H9 (cell line): ENCODE results near the gene SDK1. TPM values are rescaled to one million over a fixed set of nuclear protein-coding genes. Genes with fewer than 3 reads are reported as not detected.
A peak's percentile ranks its signal among the peaks of the same experiment; 100 is the strongest.

ENCODE experiments used
- DNase-seq: peaks from one replicate; pipeline ENCODE4 v3.0.0-alpha.2; 2017
- H2AFZ ChIP-seq: one replicate; pipeline ENCODE4 v1.6.1; 2013; ENCODE audit warnings: mild to moderate bottlenecking, low read length, control low read depth, moderate library complexity
- H2AK5ac ChIP-seq: 2 replicates; pipeline ENCODE4 v1.6.1; 2013; ENCODE audit warnings: low read length, control low read depth, mixed read lengths; ENCODE audit not compliant: insufficient read length
- H2BK120ac ChIP-seq: one replicate; pipeline ENCODE4 v1.6.1; 2013; ENCODE audit warnings: low read depth, mild to moderate bottlenecking, low read length, control low read depth, inconsistent platforms; ENCODE audit not compliant: poor library complexity, severe bottlenecking
- H2BK12ac ChIP-seq: 2 replicates; pipeline ENCODE4 v1.6.1; 2013; ENCODE audit warnings: low read length, control low read depth, mixed read lengths, low read depth; ENCODE audit not compliant: insufficient read length
- H2BK15ac ChIP-seq: 2 replicates; pipeline ENCODE4 v1.6.1; 2013; ENCODE audit warnings: low read depth, low read length, control low read depth
- H2BK20ac ChIP-seq: one replicate; pipeline ENCODE4 v1.6.1; 2013; ENCODE audit warnings: low read depth, mild to moderate bottlenecking, low read length, control low read depth, inconsistent platforms; ENCODE audit not compliant: poor library complexity, severe bottlenecking
- H2BK5ac ChIP-seq: 2 replicates; pipeline ENCODE4 v1.6.1; 2013; ENCODE audit warnings: low read length, control low read depth, mixed read lengths; ENCODE audit not compliant: insufficient read length
- H3K14ac ChIP-seq: 2 replicates; pipeline ENCODE4 v1.6.1; 2013; ENCODE audit warnings: low read length, control low read depth; ENCODE audit not compliant: insufficient read depth
- H3K18ac ChIP-seq: 2 replicates; pipeline ENCODE4 v1.6.1; 2013; ENCODE audit warnings: low read depth, mild to moderate bottlenecking, mixed read lengths, low read length, control low read depth; ENCODE audit not compliant: insufficient read length
- H3K23ac ChIP-seq: 2 replicates; pipeline ENCODE4 v1.6.1; 2013; ENCODE audit warnings: low read length, control low read depth, mixed read lengths, low read depth; ENCODE audit not compliant: insufficient read length
- H3K23me2 ChIP-seq: 2 replicates; pipeline ENCODE4 v1.6.1; 2013; ENCODE audit warnings: low read depth, mild to moderate bottlenecking, mixed read lengths, low read length, control low read depth; ENCODE audit not compliant: insufficient read length, poor library complexity, severe bottlenecking
- H3K27ac ChIP-seq: 2 replicates; pipeline ENCODE4 v1.5.1; 2013; ENCODE audit warnings: low read length, control low read depth, mixed read lengths, low read depth; ENCODE audit not compliant: insufficient read length
- H3K27me3 ChIP-seq: 2 replicates; pipeline ENCODE4 v1.6.1; 2013; ENCODE audit warnings: low read length, control low read depth, inconsistent platforms; ENCODE audit not compliant: insufficient read depth
- H3K4ac ChIP-seq: 2 replicates; pipeline ENCODE4 v1.6.1; 2013; ENCODE audit warnings: low read depth, mild to moderate bottlenecking, control low read depth, inconsistent platforms, low read length, moderate library complexity
- H3K4me1 ChIP-seq: 2 replicates; pipeline ENCODE4 v1.6.1; 2013; ENCODE audit warnings: low read length, control low read depth, inconsistent platforms; ENCODE audit not compliant: insufficient read depth
- H3K4me2 ChIP-seq: 2 replicates; pipeline ENCODE4 v1.6.1; 2013; ENCODE audit warnings: low read length, control low read depth, mixed read lengths; ENCODE audit not compliant: insufficient read length, insufficient read depth
- H3K56ac ChIP-seq: 2 replicates; pipeline ENCODE4 v1.6.1; 2013; ENCODE audit warnings: low read depth, mild to moderate bottlenecking, mixed read lengths, low read length, control low read depth; ENCODE audit not compliant: insufficient read length
- H3K79me1 ChIP-seq: 2 replicates; pipeline ENCODE4 v1.6.1; 2013; ENCODE audit warnings: low read depth, mild to moderate bottlenecking, moderate library complexity, low read length, control low read depth, inconsistent platforms; ENCODE audit not compliant: insufficient read depth, poor library complexity, severe bottlenecking
- H3K79me2 ChIP-seq: 2 replicates; pipeline ENCODE4 v1.6.1; 2013; ENCODE audit warnings: low read length, control low read depth, inconsistent platforms; ENCODE audit not compliant: insufficient read depth
- H3K9ac ChIP-seq: 2 replicates; pipeline ENCODE4 v1.6.1; 2013; ENCODE audit warnings: low read length, control low read depth, mixed read lengths; ENCODE audit not compliant: insufficient read length; ENCODE audit errors: extremely low read depth
- H3K9me3 ChIP-seq: one replicate; pipeline ENCODE4 v1.6.1; 2013; ENCODE audit warnings: low read depth, low read length, inconsistent platforms; ENCODE audit not compliant: control insufficient read depth
- H3T11ph ChIP-seq: one replicate; pipeline ENCODE4 v1.6.1; 2013; ENCODE audit warnings: mild to moderate bottlenecking, low read length, control low read depth, inconsistent platforms
- H4K20me1 ChIP-seq: one replicate; pipeline ENCODE4 v1.6.1; 2013; ENCODE audit not compliant: control insufficient read depth, insufficient read length, insufficient read depth
- H4K5ac ChIP-seq: 2 replicates; pipeline ENCODE4 v1.6.1; 2013; ENCODE audit warnings: low read depth, mild to moderate bottlenecking, mixed read lengths, low read length, control low read depth; ENCODE audit not compliant: insufficient read length
- H4K8ac ChIP-seq: replicated peaks from 2 replicates; pipeline ENCODE4 v1.6.1; 2013; ENCODE audit warnings: low read length, control low read depth, mixed read lengths, low read depth; ENCODE audit not compliant: insufficient read length
- H4K91ac ChIP-seq: 2 replicates; pipeline ENCODE4 v1.6.1; 2013; ENCODE audit warnings: low read depth, mild to moderate bottlenecking, moderate library complexity, mixed read lengths, low read length, control low read depth; ENCODE audit not compliant: insufficient read length
- H3K27ac Mint-ChIP-seq, 3 experiments: 2 replicates in 2 of 3; 3 replicates in 1 of 3; pipeline ENCODE4 v1.8.0; 2020 to 2021; ENCODE audit warnings: mixed read lengths in 3 of 3, mild to moderate bottlenecking in 1 of 3, moderate library complexity in 1 of 3
- H3K27me3 Mint-ChIP-seq: 2 replicates; pipeline ENCODE4 v1.8.0; 2021; ENCODE audit warnings: low read depth, mild to moderate bottlenecking, moderate library complexity, mixed read lengths
- H3K36me3 Mint-ChIP-seq, 3 experiments: 2 replicates in 2 of 3; 3 replicates in 1 of 3; pipeline ENCODE4 v1.8.0; 2020 to 2021; ENCODE audit warnings: low read depth in 3 of 3, mixed read lengths in 3 of 3; ENCODE audit not compliant: insufficient read depth in 1 of 3
- H3K4me1 Mint-ChIP-seq, 2 experiments: 2 replicates each; pipeline ENCODE4 v1.8.0; 2020; ENCODE audit warnings: mixed read lengths in 2 of 2
- H3K4me3 Mint-ChIP-seq, 2 experiments: 2 replicates in 1 of 2; 3 replicates in 1 of 2; pipeline ENCODE4 v1.8.0; 2020 to 2021; ENCODE audit warnings: mild to moderate bottlenecking in 2 of 2, mixed read lengths in 2 of 2, moderate library complexity in 1 of 2
- H3K9me3 Mint-ChIP-seq, 2 experiments: 2 replicates in 1 of 2; 3 replicates in 1 of 2; pipeline ENCODE4 v1.8.0; 2020; ENCODE audit warnings: mild to moderate bottlenecking in 2 of 2, mixed read lengths in 2 of 2, moderate library complexity in 1 of 2
- CTCF ChIP-seq: fragments of 200-600 bp; sonication (generic); conservative IDR thresholded peaks from 3 replicates; pipeline ENCODE4 v1.8.0; 2021; ENCODE audit warnings: antibody characterized with exemption, mild to moderate bottlenecking
- WGBS: extraction: QIAGEN DNeasy Blood & Tissue Kit; methylation state at CpG from one replicate; pipeline ENCODE4 v1.1.7; 2013; ENCODE audit warnings: missing lambda C conversion rate, low lambda C conversion rate, mixed read lengths; ENCODE audit not compliant: insufficient read length; ENCODE audit errors: extremely low coverage; 5-methylcytosine and 5-hydroxymethylcytosine counted together
- total RNA-seq: library from RNA; stranded (reverse); gene quantifications from 2 replicates; pipeline ENCODE4 v1.2.1, GENCODE V29; 2021

SDK1 gene
- total RNA-seq, 1 experiment from 2014 or later = 8.7 TPM

- DNase-seq = no peak
- Histone ChIP-seq H3K4me2 (no peak overlapping the region), H4K8ac (no peak overlapping the region), H3K9me3 (no peaks in the 10 kb centered on the region), H3K18ac (no peak overlapping the region), H4K5ac (no peak overlapping the region), H2BK120ac (no peak overlapping the region), H2AFZ (no peak overlapping the region), H4K20me1 (no peaks in the 10 kb centered on the region), H3K23me2 (no peaks in the 10 kb centered on the region), H3K79me2 (no peaks in the 10 kb centered on the region), H3K27ac (no peak overlapping the region), H2BK5ac (no peak overlapping the region), H3K4ac (no peak overlapping the region), H2BK20ac (no peak overlapping the region), H2AK5ac (no peak overlapping the region), H3K14ac (peak overlapping the region; percentile 75; the same call in 1 of the 2 replicates), H3K4me1 (no peaks in the 10 kb centered on the region), H3K27me3 (no peaks in the 10 kb centered on the region), H4K91ac (no peak overlapping the region), H3K9ac (no peak overlapping the region), H2BK12ac (no peak overlapping the region), H3K23ac (no peak overlapping the region), H2BK15ac (no peak overlapping the region), H3K56ac (no peak overlapping the region), H3K79me1 (no peaks in the 10 kb centered on the region), H3T11ph (no peak overlapping the region)
- Mint-ChIP-seq H3K27ac (peak overlapping the region in 1 of 3 experiments; percentile 54; a peak in 1 of 7 replicates), H3K4me3 (no peak overlapping the region), H3K27me3 (no peaks in the 10 kb centered on the region), H3K4me1 (peaks cover under 1 to 6% of the 10 kb centered on the region in 2 experiments; a peak in 3 of 4 replicates), H3K9me3 (peaks cover 10 to 22% of the 10 kb centered on the region in 2 experiments; a peak in 4 of 5 replicates), H3K36me3 (peaks cover 3 to 16% (median 12%) of the 10 kb centered on the region in 3 experiments; a peak in 5 of 7 replicates)
- WGBS = no CpG with 5 or more reads among the region's 2 CpGs
- TF ChIP-seq CTCF = no peak
Measured at GRCh38 chr7:3558400-3558799, 257.3 kb downstream of the SDK1 start.
